HUES48 (cell line): ENCODE data around the gene MTMR3.

ENCODE experiments used
- H3K27ac ChIP-seq: one replicate; pipeline ENCODE4 v1.7.0; 2013; ENCODE audit warnings: low read depth, low read length, inconsistent platforms
- H3K27me3 ChIP-seq: 2 replicates; pipeline ENCODE4 v1.6.1; 2013; ENCODE audit warnings: mild to moderate bottlenecking, low read length; ENCODE audit not compliant: control insufficient read depth, insufficient read depth
- H3K36me3 ChIP-seq: 2 replicates; pipeline ENCODE4 v1.6.1; 2013; ENCODE audit warnings: low read length; ENCODE audit not compliant: control insufficient read depth, insufficient read depth
- H3K4me1 ChIP-seq: 2 replicates; pipeline ENCODE4 v1.6.1; 2013; ENCODE audit warnings: mild to moderate bottlenecking, low read length; ENCODE audit not compliant: control insufficient read depth, insufficient read depth
- H3K4me3 ChIP-seq: 2 replicates; pipeline ENCODE4 v1.5.1; 2013; ENCODE audit warnings: mild to moderate bottlenecking, low read depth, low read length
- H3K9ac ChIP-seq: 2 replicates; pipeline ENCODE4 v1.6.1; 2013; ENCODE audit warnings: mild to moderate bottlenecking, low read depth, low read length, moderate library complexity
- H3K9me3 ChIP-seq: 2 replicates; pipeline ENCODE4 v1.6.1; 2013; ENCODE audit warnings: low read length; ENCODE audit not compliant: control insufficient read depth, insufficient read depth

The MTMR3 gene

GRCh38 chr22:30000566-30000965, 117.6 kb downstream of the MTMR3 start:
- Histone ChIP-seq H3K27ac (no peak overlapping the region), H3K27me3 (no peaks in the 10 kb centered on the region)

GRCh38 chr22:30001459-30001858, 118.5 kb downstream of the MTMR3 start:
- Histone ChIP-seq H3K9ac (no peak overlapping the region), H3K4me3 (no peak overlapping the region), H3K27me3 (no peaks in the 10 kb centered on the region), H3K27ac (no peak overlapping the region), H3K36me3 (peaks cover 13% of the 10 kb centered on the region), H3K4me1 (0 out of 2 replicates have a peak, but pooled peaks cover 2% of the 10 kb centered on the region), H3K9me3 (no peaks in the 10 kb centered on the region)

More at GRCh38 chr22:30000566-30000965, 117.6 kb downstream of the MTMR3 start:
- Histone ChIP-seq H3K4me3 (no peak overlapping the region), H3K4me1 (0 out of 2 replicates have a peak, but pooled peaks cover 2% of the 10 kb centered on the region), H3K36me3 (peaks cover 13% of the 10 kb centered on the region), H3K9me3 (no peaks in the 10 kb centered on the region), H3K9ac (no peak overlapping the region)

DNA sequence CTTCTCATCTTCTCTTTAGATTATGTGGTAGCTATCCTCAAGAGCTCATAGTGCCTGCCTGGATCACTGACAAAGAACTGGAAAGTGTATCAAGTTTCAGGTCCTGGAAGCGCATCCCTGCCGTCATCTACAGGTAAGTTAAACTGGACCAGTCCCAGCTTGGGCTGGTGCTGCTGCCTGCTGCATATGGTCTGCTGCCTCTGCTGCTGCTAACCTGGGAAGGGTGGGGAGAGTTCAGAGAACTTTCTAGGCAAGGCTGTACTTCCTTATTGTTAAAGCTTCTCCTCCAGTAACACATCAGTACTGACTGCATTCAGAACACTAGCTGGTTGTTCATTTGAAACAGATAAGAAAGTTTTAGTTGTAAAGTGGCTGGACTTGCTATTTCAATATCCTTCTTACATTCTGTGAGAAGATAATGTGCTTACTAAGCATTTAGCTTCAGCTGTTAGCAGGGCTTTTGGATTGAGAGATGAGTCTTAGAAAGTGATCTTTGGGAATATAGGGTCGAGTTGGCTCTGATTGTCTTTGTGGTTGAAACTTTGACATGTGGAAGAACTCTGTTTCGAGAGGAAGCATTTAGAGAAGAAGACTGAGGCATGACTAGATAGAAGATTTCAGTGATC, 120.0 kb downstream of the MTMR3 start:
- Histone ChIP-seq H3K4me1 (peaks cover 6% of the 10 kb centered on the region; the same call in 1 of the 2 replicates), H3K4me3 (no peak overlapping the region), H3K36me3 (peaks cover 29% of the 10 kb centered on the region), H3K27me3 (no peaks in the 10 kb centered on the region), H3K27ac (no peak overlapping the region), H3K9me3 (no peaks in the 10 kb centered on the region), H3K9ac (no peak overlapping the region)

DNA sequence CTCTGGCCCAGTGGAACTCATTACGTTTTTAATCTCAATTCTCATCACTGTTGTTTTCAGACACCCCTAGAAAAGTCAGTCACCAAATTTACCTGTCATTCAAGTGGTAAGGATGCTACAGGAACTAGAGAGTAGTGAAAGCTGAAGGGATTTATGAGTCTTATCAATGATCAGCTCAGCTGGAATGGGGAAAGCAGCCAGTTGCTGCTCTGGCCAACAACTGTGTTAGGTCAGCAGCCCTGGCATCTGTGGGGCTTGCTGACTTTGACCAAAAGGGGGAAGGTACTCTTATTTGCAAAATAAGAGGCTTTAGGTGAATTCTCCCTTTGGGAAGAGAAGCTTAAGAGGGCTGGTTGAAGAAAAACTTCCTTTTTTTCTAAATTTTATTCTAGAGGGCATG, 121.1 kb downstream of the MTMR3 start:
- H3K4me3 ChIP-seq: no peak overlapping the region

GRCh38 chr22:30004694-30005093, 121.7 kb downstream of the MTMR3 start:
- Histone ChIP-seq H3K27ac (no peak overlapping the region), H3K9me3 (no peaks in the 10 kb centered on the region), H3K4me3 (no peak overlapping the region), H3K27me3 (no peaks in the 10 kb centered on the region), H3K36me3 (peaks cover 30% of the 10 kb centered on the region), H3K4me1 (peaks cover 9% of the 10 kb centered on the region; the same call in 1 of the 2 replicates), H3K9ac (no peak overlapping the region)

More for the DNA sequence above, 121.1 kb downstream of the MTMR3 start:
- no peak overlapping the region for H3K9ac ChIP-seq
- H3K9me3 ChIP-seq: no peaks in the 10 kb centered on the region
- H3K4me1 ChIP-seq: peaks cover 9% of the 10 kb centered on the region; the same call in 1 of the 2 replicates
- H3K27me3 ChIP-seq: no peaks in the 10 kb centered on the region
- H3K36me3 ChIP-seq: peaks cover 29% of the 10 kb centered on the region
- H3K27ac ChIP-seq: no peak overlapping the region

- no peak overlapping the region for H3K9ac ChIP-seq
- H3K9me3 ChIP-seq: no peaks in the 10 kb centered on the region
- H3K4me1 ChIP-seq: peaks cover 9% of the 10 kb centered on the region; the same call in 1 of the 2 replicates
- H3K4me3 ChIP-seq: no peak overlapping the region
- H3K27me3 ChIP-seq: no peaks in the 10 kb centered on the region
- no peak overlapping the region for H3K27ac ChIP-seq
- H3K36me3 ChIP-seq: peaks cover 36% of the 10 kb centered on the region
These were observed 122.4 kb downstream of the MTMR3 start for GRCh38 chr22:30005213-30005857.

GRCh38 chr22:30007361-30007760, 124.4 kb downstream of the MTMR3 start:
- Histone ChIP-seq H3K9me3 (no peaks in the 10 kb centered on the region), H3K4me1 (peaks cover 9% of the 10 kb centered on the region; the same call in 1 of the 2 replicates), H3K4me3 (no peak overlapping the region), H3K27me3 (no peaks in the 10 kb centered on the region), H3K36me3 (peaks cover 52% of the 10 kb centered on the region), H3K27ac (no peak overlapping the region), H3K9ac (no peak overlapping the region)

DNA sequence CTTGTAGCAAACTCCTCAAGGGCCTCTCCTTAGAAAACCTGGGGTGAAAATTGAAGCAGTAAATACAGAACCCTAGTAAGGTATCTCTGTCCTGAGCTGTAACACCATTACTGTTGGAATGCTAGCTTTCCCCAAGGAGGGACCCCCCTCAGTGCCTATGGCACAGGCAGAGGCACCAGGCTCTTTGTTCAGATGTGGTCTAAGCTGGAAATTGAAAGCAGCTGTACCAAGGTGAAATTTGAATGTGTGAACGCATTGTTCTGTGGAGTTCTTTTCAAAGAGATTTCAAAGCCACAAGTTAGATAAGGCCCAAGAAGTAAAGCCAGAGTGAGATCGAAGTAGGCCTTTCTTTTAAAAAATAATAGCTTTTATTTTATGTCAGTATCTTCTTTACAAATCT, 125.4 kb downstream of the MTMR3 start:
- H3K9me3 ChIP-seq: no peaks in the 10 kb centered on the region
- H3K9ac ChIP-seq: no peak overlapping the region
- H3K27ac ChIP-seq: peak overlapping the region; percentile 8
- H3K4me3 ChIP-seq: no peak overlapping the region
- H3K27me3 ChIP-seq: no peaks in the 10 kb centered on the region
- H3K4me1 ChIP-seq: peaks cover 9% of the 10 kb centered on the region; the same call in 1 of the 2 replicates
- peaks cover 60% of the 10 kb centered on the region for H3K36me3 ChIP-seq

DNA sequence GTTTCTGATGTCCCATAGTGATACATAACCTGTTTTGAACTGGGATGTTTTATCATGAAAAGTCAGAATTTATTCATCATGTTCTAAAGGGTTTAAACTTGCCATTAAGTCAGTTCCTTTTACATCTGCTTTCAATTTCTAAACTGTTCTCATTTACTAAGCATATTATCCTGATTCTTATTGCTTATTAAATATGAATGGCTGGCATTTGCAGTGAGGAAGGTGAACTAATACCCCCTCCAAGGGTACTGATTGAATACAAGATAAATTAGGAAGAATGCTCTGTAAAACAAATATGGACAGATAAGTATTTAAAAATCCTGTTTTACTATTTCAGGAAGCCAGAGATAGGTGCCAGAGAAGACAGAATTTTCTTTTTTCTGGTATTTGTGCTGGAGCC, 126.5 kb downstream of the MTMR3 start:
- H3K9me3 ChIP-seq: no peaks in the 10 kb centered on the region
- no peak overlapping the region for H3K27ac ChIP-seq
- H3K4me1 ChIP-seq: peaks cover 6% of the 10 kb centered on the region; the same call in 1 of the 2 replicates
- H3K27me3 ChIP-seq: no peaks in the 10 kb centered on the region
- no peak overlapping the region for H3K4me3 ChIP-seq
- peaks cover 70% of the 10 kb centered on the region for H3K36me3 ChIP-seq
- H3K9ac ChIP-seq: no peak overlapping the region

GRCh38 chr22:30010789-30011405, 127.9 kb downstream of the MTMR3 start:
- Histone ChIP-seq H3K9ac (no peak overlapping the region), H3K9me3 (no peaks in the 10 kb centered on the region), H3K27me3 (no peaks in the 10 kb centered on the region), H3K36me3 (peaks cover 82% of the 10 kb centered on the region), H3K27ac (no peak overlapping the region), H3K4me3 (no peak overlapping the region), H3K4me1 (peaks cover 6% of the 10 kb centered on the region; the same call in 1 of the 2 replicates)

DNA sequence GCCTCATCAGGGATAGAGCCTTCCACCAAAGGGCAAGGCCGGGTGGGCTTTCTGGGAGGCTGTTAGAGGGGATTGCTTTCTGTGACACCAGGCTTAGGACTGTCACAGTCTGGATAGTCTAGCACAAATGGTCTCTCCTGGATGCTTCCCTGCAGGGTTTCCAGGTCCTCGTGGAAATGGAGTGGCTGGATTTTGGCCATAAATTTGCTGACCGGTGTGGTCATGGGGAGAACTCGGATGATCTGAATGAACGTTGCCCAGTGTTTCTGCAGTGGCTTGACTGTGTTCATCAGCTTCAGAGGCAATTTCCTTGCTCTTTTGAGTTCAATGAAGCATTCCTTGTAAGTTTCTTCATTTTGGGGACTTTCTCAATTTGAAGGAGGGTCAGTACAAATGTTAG, 130.2 kb downstream of the MTMR3 start:
- Histone ChIP-seq H3K9ac (no peak overlapping the region), H3K27ac (no peak overlapping the region), H3K4me3 (no peak overlapping the region), H3K9me3 (no peaks in the 10 kb centered on the region), H3K27me3 (no peaks in the 10 kb centered on the region), H3K4me1 (peaks cover under 1% of the 10 kb centered on the region; the same call in 1 of the 2 replicates), H3K36me3 (peaks cover 87% of the 10 kb centered on the region)
